Ovary (tissue), 9 donors: ENCODE measurements around the gene ABCC1. TPM values are rescaled to one million over a fixed set of nuclear protein-coding genes. Genes with fewer than 3 reads are reported as not detected.

Experiments used
- DNase-seq, 5 donors: peaks; one replicate each; pipeline ENCODE4 v3.0.0-alpha.2; 2019 to 2020
- H3K27ac ChIP-seq, 2 donors: fragments of 200-600 bp; one replicate each; pipeline versions ENCODE4 v1.5.1 to v1.8.0; 2019 to 2022
- H3K27me3 ChIP-seq: fragments of 200-600 bp; one replicate; pipeline ENCODE4 v1.8.0; 2022
- H3K36me3 ChIP-seq: fragments of 200-600 bp; sonication (generic); one replicate; pipeline ENCODE4 v1.5.1; 2019
- H3K4me1 ChIP-seq: one replicate; pipeline ENCODE4 v1.8.1; 2013; ENCODE audit warnings: mild to moderate bottlenecking, moderate library complexity; ENCODE audit not compliant: insufficient read depth
- H3K4me3 ChIP-seq: fragments of 200-600 bp; sonication (generic); one replicate; pipeline ENCODE4 v1.5.1; 2017
- H3K9me3 ChIP-seq, 2 donors: fragments of 200-600 bp in 1 of 2; sonication (generic) in 1 of 2; one replicate each; pipeline versions ENCODE4 v1.5.1 to v1.8.1; 2013 to 2019; ENCODE audit warnings: mild to moderate bottlenecking in 1 of 2, moderate library complexity in 1 of 2
- CTCF ChIP-seq, 3 donors: fragments of 450-650 bp in 2 of 3; fragments of 200-600 bp in 1 of 3; IDR thresholded peaks; one replicate each; pipeline versions ENCODE4 v1.5.1 to v1.8.0; 2016 to 2022; ENCODE audit warnings: antibody characterized with exemption in 3 of 3, mild to moderate bottlenecking in 1 of 3
- EP300 ChIP-seq: sonication (generic); formaldehyde crosslinking; IDR thresholded peaks from one replicate; pipeline ENCODE4 v1.6.1; 2017; ENCODE audit warnings: antibody characterized with exemption
- POLR2A ChIP-seq: fragments of 450-650 bp; IDR thresholded peaks from one replicate; pipeline ENCODE4 v1.6.1; 2017; ENCODE audit warnings: antibody characterized with exemption, mild to moderate bottlenecking, moderate library complexity
- WGBS, 3 donors: extraction: QIAGEN DNeasy Blood & Tissue Kit in 1 of 3; methylation state at CpG; one replicate each; pipeline versions ENCODE4 v1.1.5 to v1.1.7; 2013 to 2017; 5-methylcytosine and 5-hydroxymethylcytosine counted together
- intact Hi-C, 4 donors: fragments of 100-400 bp; cut with DNase I; formaldehyde crosslinking; loops; one replicate each; pipeline versions ENCODE4 v1.11.0 to v1.15.1; 2022 to 2023
- polyA plus RNA-seq, 2 donors: library from polyadenylated mRNA; stranded (reverse); fragments of 200-250 nt in 1 of 2; fragments of 350-450 nt in 1 of 2; fragmentation: Illumina TruSeq in 1 of 2; extraction: RNeasy Lipid Tissue Mini Kit (QIAGEN cat#74804) in 1 of 2; gene quantifications; one replicate each; pipeline ENCODE4 v1.2.3, GENCODE V29; 2013 to 2014
- total RNA-seq, 7 donors: library from RNA; depleted of rRNA in 2 of 7; stranded (reverse); fragments of >200 nt in 2 of 7; fragmentation: NEBNext Ultra II Directional in 3 of 7; extraction: Animal tissue kit (Norgen Biotek cat#: 25700) in 3 of 7; gene quantifications; one replicate each; pipeline versions ENCODE4 v1.1.0 to v1.2.4, GENCODE V29; 2016 to 2023
- donor health status: DM: no; HTN: no; CAD: no; lungs with moderate emphysema.
- donor health status: DM: no; HTN: no; CAD: no.
- donor health status: Bipolar disorder and iron deficiency.
- donor health status: DM: yes; HTN: yes; CAD: no.
- donor health status: DM: no; HTN: no; CAD: no.
- donor health status: DM: yes; HTN: yes; CAD: no.

Gene ABCC1
- total and polyA plus RNA-seq, 9 donors, result 10.0 to 31.1 (median 20.9) TPM

- Histone ChIP-seq H3K4me1 (no peaks in the 10 kb centered on the region), H3K9me3 (no peaks in the 10 kb centered on the region), H3K4me3 (no peak overlapping the region), H3K27ac (no peak overlapping the region), H3K36me3 (no peaks in the 10 kb centered on the region), H3K27me3 (no peaks in the 10 kb centered on the region)
- TF ChIP-seq POLR2A (no peak), CTCF (IDR thresholded peaks at IDR 0.05) (no peak), EP300 (no peak)
- WGBS, 3 donors, result 86 to 93% (median 89%) methylated on average over 14 of the region's 14 CpGs
- no peak for DNase-seq
- intact Hi-C loops, result no loop called here
Measured at GRCh38 chr16:16168431-16168830, 219.0 kb downstream of the ABCC1 start.

GRCh38 chr16:16169615-16170014 lies 220.2 kb downstream of the ABCC1 start:
- no peak for TF ChIP-seq EP300
- TF ChIP-seq CTCF (IDR thresholded peaks at IDR 0.05), result no peak
- TF ChIP-seq POLR2A, result no peak
- H3K4me3 ChIP-seq, result no peak overlapping the region
- WGBS, 3 donors, result 92 to 95% (median 93%) methylated on average over 15 of the region's 15 CpGs
- H3K27me3 ChIP-seq, result no peaks in the 10 kb centered on the region
- DNase-seq, result no peak
- H3K27ac ChIP-seq, result no peak overlapping the region
- no peaks in the 10 kb centered on the region for H3K36me3 ChIP-seq
- H3K9me3 ChIP-seq, result no peaks in the 10 kb centered on the region
- no peaks in the 10 kb centered on the region for H3K4me1 ChIP-seq
- intact Hi-C loops, result no loop called here

DNA sequence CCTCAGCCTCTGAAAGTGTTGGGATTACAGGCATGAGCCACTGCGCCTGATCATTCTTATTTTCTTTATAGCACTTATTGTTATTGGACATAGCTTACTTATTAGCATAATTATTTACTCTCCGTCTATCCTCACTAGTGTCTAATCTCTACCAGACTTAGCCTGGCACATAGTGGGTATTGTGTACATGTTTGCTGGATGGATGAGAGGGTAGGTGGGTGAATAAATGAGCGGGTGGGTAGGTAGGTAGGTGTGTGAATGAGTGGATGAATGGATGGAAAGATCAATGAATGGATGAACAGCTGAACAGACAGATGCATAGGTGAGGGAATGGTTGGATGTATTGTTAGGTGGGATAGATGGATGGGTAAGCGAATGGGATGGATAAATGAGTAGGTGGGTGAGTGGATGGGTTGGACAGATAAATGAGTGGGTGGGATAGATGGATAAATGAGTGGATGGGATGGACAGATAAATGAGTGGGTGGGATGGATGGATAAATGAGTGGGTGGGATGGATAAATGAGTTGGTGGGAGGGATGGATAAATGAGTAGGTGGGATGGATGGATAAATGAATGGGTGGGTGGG lies 222.0 kb downstream of the ABCC1 start:
- 86 to 92% (median 89%) methylated on average over 3 to 4 of the region's 4 CpGs for WGBS, 3 donors

GRCh38 chr16:16172991-16173390 lies 223.6 kb downstream of the ABCC1 start:
- no peak for DNase-seq
- no peaks in the 10 kb centered on the region for H3K4me1 ChIP-seq
- TF ChIP-seq CTCF (IDR thresholded peaks at IDR 0.05) (no peak), EP300 (no peak), POLR2A (no peak)
- H3K9me3 ChIP-seq, result no peaks in the 10 kb centered on the region
- intact Hi-C loops, result no loop called here
- no peaks in the 10 kb centered on the region for H3K27me3 ChIP-seq
- H3K27ac ChIP-seq, result no peak overlapping the region
- H3K4me3 ChIP-seq, result no peak overlapping the region
- 84 to 90% (median 86%) methylated on average over 4 of the region's 4 CpGs for WGBS, 3 donors
- no peaks in the 10 kb centered on the region for H3K36me3 ChIP-seq

More for the DNA sequence above, 222.0 kb downstream of the ABCC1 start:
- H3K9me3 ChIP-seq, result no peaks in the 10 kb centered on the region
- TF ChIP-seq POLR2A (no peak), CTCF (IDR thresholded peaks at IDR 0.05) (no peak), EP300 (no peak)
- H3K27ac ChIP-seq, result no peak overlapping the region
- H3K4me1 ChIP-seq, result no peaks in the 10 kb centered on the region
- intact Hi-C loops, result no loop called here
- DNase-seq, result no peak
- no peak overlapping the region for H3K4me3 ChIP-seq
- no peaks in the 10 kb centered on the region for H3K27me3 ChIP-seq
- no peaks in the 10 kb centered on the region for H3K36me3 ChIP-seq
